PC-9 (cell line): ENCODE data around the gene RIF1. TPM values are rescaled to one million over a fixed set of nuclear protein-coding genes. Genes with fewer than 3 reads are reported as not detected.
"Not testable (repeated sequence)": the region's sequence is repeated elsewhere in the genome, so short reads cannot be mapped to it uniquely, and the experiment has no call there.

ENCODE experiments used
- BruUV-seq: library from RNA; stranded (reverse); fragments of 400-500 nt; replicated peaks from 2 replicates; lab custom pipeline; 2021; lab: Mats Ljungman, UMichigan
- CTCF ChIA-PET: fragments of 300-600 bp; sonication (Branson Sonifier 250); formaldehyde crosslinking; loops from one replicate; lab custom pipeline; 2022; ENCODE audit warnings: antibody characterized with exemption; lab: Charles Lee
- POLR2A ChIA-PET: fragments of 300-600 bp; sonication (Branson Sonifier 250); formaldehyde crosslinking; loops from one replicate; lab custom pipeline; 2022; ENCODE audit warnings: antibody characterized with exemption; ENCODE audit not compliant: unreplicated experiment; lab: Charles Lee
- DNase-seq, 2 experiments: peaks; one replicate each; pipeline versions ENCODE4 v3.0.0 to v3.0.0-alpha.2; 2015 to 2022; ENCODE audit warnings: mixed read lengths in 1 of 2
- H2AFZ ChIP-seq: fragments of 200-600 bp; sonication (generic); 2 replicates; pipeline ENCODE4 v1.8.1; 2017; ENCODE audit warnings: antibody characterized with exemption
- H3F3A ChIP-seq: fragments of 200-600 bp; sonication (generic); 2 replicates; pipeline ENCODE4 v1.8.1; 2017; ENCODE audit warnings: antibody characterized with exemption, mild to moderate bottlenecking, low read depth; ENCODE audit not compliant: insufficient read depth
- H3K27ac ChIP-seq: fragments of 200-600 bp; sonication (generic); 2 replicates; pipeline ENCODE4 v1.6.1; 2016; ENCODE audit warnings: mixed run types
- H3K27me3 ChIP-seq: fragments of 200-600 bp; sonication (generic); 2 replicates; pipeline ENCODE4 v1.6.1; 2016; ENCODE audit warnings: low read depth, mixed run types; ENCODE audit not compliant: insufficient read depth
- H3K36me3 ChIP-seq: fragments of 200-600 bp; sonication (generic); 2 replicates; pipeline ENCODE4 v1.6.1; 2016; ENCODE audit warnings: low read depth, mixed run types
- H3K4me1 ChIP-seq: fragments of 200-600 bp; sonication (generic); replicated peaks from 2 replicates; pipeline ENCODE4 v1.6.1; 2016; ENCODE audit warnings: mixed run types; ENCODE audit not compliant: insufficient read depth
- H3K4me2 ChIP-seq: fragments of 200-600 bp; sonication (generic); 2 replicates; pipeline ENCODE4 v1.6.1; 2017; ENCODE audit warnings: mixed run types
- H3K4me3 ChIP-seq: fragments of 200-600 bp; sonication (generic); 2 replicates; pipeline ENCODE4 v1.6.1; 2016; ENCODE audit warnings: mixed run types
- H3K79me2 ChIP-seq: fragments of 200-600 bp; sonication (generic); 2 replicates; pipeline ENCODE4 v1.6.1; 2017; ENCODE audit warnings: low read depth, mixed run types
- H3K9me2 ChIP-seq: fragments of 200-600 bp; sonication (generic); 2 replicates; pipeline ENCODE4 v1.8.1; 2017; ENCODE audit warnings: mild to moderate bottlenecking; ENCODE audit not compliant: insufficient read depth
- H3K9me3 ChIP-seq: fragments of 200-600 bp; sonication (generic); 2 replicates; pipeline ENCODE4 v1.8.1; 2016; ENCODE audit warnings: low read depth; ENCODE audit not compliant: insufficient read depth
- H4K20me1 ChIP-seq: fragments of 200-600 bp; sonication (generic); 2 replicates; pipeline ENCODE4 v1.8.1; 2017; ENCODE audit not compliant: insufficient read depth
- EZH2 ChIP-seq: fragments of 200-600 bp; sonication (generic); IDR thresholded peaks from 2 replicates; pipeline ENCODE4 v1.8.0; 2017; ENCODE audit warnings: antibody characterized with exemption, low read depth
- intact Hi-C: fragments of 100-400 bp; cut with micrococcal nuclease; formaldehyde crosslinking; loops from one replicate; pipeline ENCODE4 v1.10.0; 2022; ENCODE audit not compliant: unreplicated experiment
- total RNA-seq: library from RNA; stranded (reverse); gene quantifications from 2 replicates; pipeline ENCODE4 v1.2.3, GENCODE V29; 2021
- TF ChIP-seq, protein P1 (sequence below): fragments of 200-600 bp; sonication (generic); conservative IDR thresholded peaks from 2 replicates; pipeline ENCODE4 v1.6.1; 2017; ENCODE audit warnings: mixed run types, antibody characterized with exemption, mild to moderate bottlenecking, moderate library complexity

Gene RIF1
- total RNA-seq, 1 experiment from 2014 or later, result 47.2 TPM

DNA sequence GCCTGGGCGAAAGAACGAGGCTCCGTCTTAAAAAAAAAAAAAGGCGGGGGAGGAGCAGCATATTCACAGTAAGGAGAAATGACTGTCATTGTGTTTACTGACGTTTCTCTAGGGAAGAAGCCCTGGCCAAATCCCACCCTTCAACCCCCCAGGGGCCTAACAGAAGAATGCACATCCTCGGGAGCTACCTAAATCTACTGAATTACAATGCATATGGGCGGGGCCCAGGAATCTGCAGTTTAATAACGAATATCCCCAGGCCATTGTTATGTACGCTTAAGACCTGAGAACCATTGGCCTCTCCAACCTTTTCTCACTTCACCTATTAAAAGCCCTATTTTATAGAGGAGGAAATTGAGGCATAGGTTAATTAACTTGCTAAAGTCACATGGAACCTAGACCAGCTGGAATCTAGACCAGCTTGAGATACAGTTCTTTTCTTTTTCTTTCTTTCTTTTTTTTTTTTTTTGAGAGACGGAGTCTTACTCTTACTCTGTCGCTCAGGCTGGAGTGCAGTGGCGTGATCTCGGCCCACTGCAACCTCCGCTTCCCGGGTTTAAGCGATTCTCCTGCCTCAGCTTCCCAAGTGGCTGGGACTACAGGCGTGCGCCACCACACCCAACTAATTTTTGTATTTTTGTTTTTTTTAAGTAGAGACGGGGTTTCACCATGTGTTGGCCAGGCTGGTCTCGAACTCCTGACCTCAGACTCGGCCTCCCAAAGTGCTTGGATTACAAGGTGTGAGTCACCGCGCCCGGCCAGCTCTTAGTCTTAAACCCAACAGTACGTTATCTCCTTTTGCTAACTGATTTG lies 708 bp upstream of the RIF1 start:
- H3K36me3 ChIP-seq, result peaks cover 12% of the 10 kb centered on the region; the same call in 1 of the 2 replicates
- no peaks in the 10 kb centered on the region for H3K9me2 ChIP-seq
- no TSS peak for BruUV-seq
- peak overlapping the region; percentile 81; the same call in 1 of the 2 replicates for H3K4me3 ChIP-seq
- DNase-seq, result no peak
- H4K20me1 ChIP-seq, result peaks cover 6% of the 10 kb centered on the region
- peak overlapping the region; percentile 80 for H3K27ac ChIP-seq
- peak overlapping the region; percentile 76; the same call in 1 of the 2 replicates for H2AFZ ChIP-seq
- H3K4me1 ChIP-seq, result peaks cover 9% of the 10 kb centered on the region; the same call in 1 of the 2 replicates
- no peaks in the 10 kb centered on the region for H3K27me3 ChIP-seq
- peak overlapping the region; percentile 26 for H3K4me2 ChIP-seq
- POLR2A ChIA-PET, result no interaction called here
- intact Hi-C loops, result loop anchor here (1.0 kb wide), 1 partner anchor 120 kb away; the partner anchor contains the start of gene NMI
- no peaks in the 10 kb centered on the region for H3K9me3 ChIP-seq
- H3K79me2 ChIP-seq, result peaks cover 41% of the 10 kb centered on the region
- no peak for TF ChIP-seq EZH2
- TF ChIP-seq, protein P1, sequence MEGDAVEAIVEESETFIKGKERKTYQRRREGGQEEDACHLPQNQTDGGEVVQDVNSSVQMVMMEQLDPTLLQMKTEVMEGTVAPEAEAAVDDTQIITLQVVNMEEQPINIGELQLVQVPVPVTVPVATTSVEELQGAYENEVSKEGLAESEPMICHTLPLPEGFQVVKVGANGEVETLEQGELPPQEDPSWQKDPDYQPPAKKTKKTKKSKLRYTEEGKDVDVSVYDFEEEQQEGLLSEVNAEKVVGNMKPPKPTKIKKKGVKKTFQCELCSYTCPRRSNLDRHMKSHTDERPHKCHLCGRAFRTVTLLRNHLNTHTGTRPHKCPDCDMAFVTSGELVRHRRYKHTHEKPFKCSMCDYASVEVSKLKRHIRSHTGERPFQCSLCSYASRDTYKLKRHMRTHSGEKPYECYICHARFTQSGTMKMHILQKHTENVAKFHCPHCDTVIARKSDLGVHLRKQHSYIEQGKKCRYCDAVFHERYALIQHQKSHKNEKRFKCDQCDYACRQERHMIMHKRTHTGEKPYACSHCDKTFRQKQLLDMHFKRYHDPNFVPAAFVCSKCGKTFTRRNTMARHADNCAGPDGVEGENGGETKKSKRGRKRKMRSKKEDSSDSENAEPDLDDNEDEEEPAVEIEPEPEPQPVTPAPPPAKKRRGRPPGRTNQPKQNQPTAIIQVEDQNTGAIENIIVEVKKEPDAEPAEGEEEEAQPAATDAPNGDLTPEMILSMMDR, result no peak
- H3F3A ChIP-seq, result no peaks in the 10 kb centered on the region
- CTCF ChIA-PET, result interaction anchor here (0.7 kb wide), 1 partner anchor 45 kb away, joined by 3 read pairs; no protein-coding TSS in a partner anchor

DNA sequence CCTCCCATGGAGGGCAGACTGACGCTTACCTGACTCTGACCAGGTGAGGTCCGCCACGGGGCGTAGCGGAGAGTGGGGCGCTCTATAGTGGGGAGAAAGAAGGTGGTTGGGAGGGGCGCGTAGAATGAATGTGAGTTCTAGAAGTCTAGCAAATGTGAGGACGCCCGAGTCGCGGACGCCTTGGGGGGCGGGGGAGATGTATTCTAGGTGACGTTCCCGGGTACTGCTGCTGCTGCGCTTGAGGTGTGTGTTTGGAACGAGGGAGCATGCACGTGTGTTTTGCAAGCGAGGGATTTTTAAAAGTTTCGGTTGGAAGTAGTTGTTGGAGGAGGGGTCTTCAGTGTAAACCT lies 758 bp downstream of the RIF1 start:
- Histone ChIP-seq H3K4me1 (peaks cover 9% of the 10 kb centered on the region; the same call in 1 of the 2 replicates), H2AFZ (peak overlapping the region; percentile 76), H3K79me2 (peaks cover 41% of the 10 kb centered on the region), H3K27me3 (no peaks in the 10 kb centered on the region), H3F3A (no peaks in the 10 kb centered on the region), H4K20me1 (peaks cover 6% of the 10 kb centered on the region), H3K4me2 (peak overlapping the region; percentile 94), H3K9me2 (no peaks in the 10 kb centered on the region), H3K27ac (peak overlapping the region; percentile 80), H3K4me3 (peak overlapping the region; percentile 81), H3K36me3 (peaks cover 12% of the 10 kb centered on the region; the same call in 1 of the 2 replicates), H3K9me3 (no peaks in the 10 kb centered on the region)
- TF ChIP-seq, protein P1, result no peak
- no peak for TF ChIP-seq EZH2
- no TSS peak for BruUV-seq
- intact Hi-C loops, result no loop called here
- peak in 1 of 2 experiments; percentile 34 for DNase-seq
- CTCF ChIA-PET, result interaction anchor here (0.6 to 0.7 kb wide), 4 partner anchors 27 to 1471 kb away, joined by 3 to 24 read pairs (median 16); no protein-coding TSS in a partner anchor
- POLR2A ChIA-PET, result no interaction called here

DNA sequence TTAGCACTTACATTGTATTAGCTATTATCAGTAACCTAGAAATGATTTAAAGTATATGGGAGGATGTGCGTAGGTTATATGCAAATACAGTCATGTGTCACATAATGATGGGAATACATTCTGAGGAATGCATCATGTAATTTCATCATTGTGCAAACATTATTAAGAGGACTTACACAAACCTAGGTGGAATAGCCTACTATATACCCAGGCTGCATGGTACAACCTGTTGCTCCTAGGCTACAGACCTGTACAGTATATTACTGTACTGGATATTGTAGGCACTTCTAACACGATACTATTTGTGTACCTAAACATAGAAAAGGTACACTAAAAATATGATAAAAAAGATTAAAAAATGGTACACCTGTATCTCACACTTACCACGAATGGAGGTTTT lies 7.9 kb downstream of the RIF1 start:
- H3K9me2 ChIP-seq, result no peaks in the 10 kb centered on the region
- no peak overlapping the region for H3K4me3 ChIP-seq
- H2AFZ ChIP-seq, result no peak overlapping the region
- DNase-seq, result no peak
- no TSS peak for BruUV-seq
- POLR2A ChIA-PET, result no interaction called here
- H3K79me2 ChIP-seq, result peaks cover 13% of the 10 kb centered on the region
- H3K27me3 ChIP-seq, result no peaks in the 10 kb centered on the region
- H4K20me1 ChIP-seq, result 0 out of 2 replicates have a peak, but pooled peaks cover 3% of the 10 kb centered on the region
- TF ChIP-seq, protein P1, result no peak
- TF ChIP-seq EZH2, result no peak
- no peak overlapping the region for H3K4me2 ChIP-seq
- H3K9me3 ChIP-seq, result no peaks in the 10 kb centered on the region
- H3F3A ChIP-seq, result peaks cover 3% of the 10 kb centered on the region; the same call in 1 of the 2 replicates
- intact Hi-C loops, result no loop called here
- no peaks in the 10 kb centered on the region for H3K4me1 ChIP-seq
- no peak overlapping the region for H3K27ac ChIP-seq
- CTCF ChIA-PET, result no interaction called here
- H3K36me3 ChIP-seq, result peaks cover 7% of the 10 kb centered on the region; the same call in 1 of the 2 replicates

GRCh38 chr2:151421681-151422080 lies 12.0 kb downstream of the RIF1 start:
- CTCF ChIA-PET, H3K27ac ChIP-seq, H3K79me2 ChIP-seq, H3F3A ChIP-seq, H3K9me2 ChIP-seq, intact Hi-C loops, H3K4me3 ChIP-seq, H3K4me1 ChIP-seq, DNase-seq, H4K20me1 ChIP-seq, H3K9me3 ChIP-seq, BruUV-seq, H3K4me2 ChIP-seq, POLR2A ChIA-PET, H3K36me3 ChIP-seq, H2AFZ ChIP-seq, H3K27me3 ChIP-seq: not testable (repeated sequence)
